Measurements from ENCODE around the gene SUV39H2. TPM values are rescaled to one million over a fixed set of nuclear protein-coding genes. Genes with fewer than 3 reads are reported as not detected.
A peak's percentile ranks its signal among the peaks of the same experiment; 100 is the strongest.
"Not testable (repeated sequence)": the region's sequence is repeated elsewhere in the genome, so short reads cannot be mapped to it uniquely, and the experiment has no call there.

SUV39H2 gene
- total RNA-seq, 1 experiment from 2014 or later: 72.7 TPM

DNA sequence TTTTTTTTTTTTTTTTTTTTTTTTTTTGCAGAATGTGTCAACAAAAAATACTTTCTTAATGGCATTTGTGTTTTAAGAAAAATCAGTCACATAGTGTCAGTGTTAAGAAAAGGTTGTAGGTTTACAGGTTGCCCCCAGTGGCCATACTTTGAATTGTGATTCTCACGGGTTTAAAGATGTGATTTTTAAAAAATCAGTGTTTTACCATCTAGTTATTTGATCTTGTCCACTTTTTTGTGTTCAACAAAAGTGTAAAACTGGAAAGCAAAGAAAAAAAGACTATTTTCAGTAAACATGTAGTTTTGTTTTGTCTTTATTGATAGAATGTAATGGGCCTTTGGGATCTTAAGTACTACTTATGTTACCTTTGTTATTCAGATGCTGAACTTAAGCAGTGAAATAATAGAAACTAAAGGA is 25.7 kb downstream of the SUV39H2 start:
- Histone ChIP-seq H3K4me1 (no peaks in the 10 kb centered on the region), H3K9me3 (replicated peaks) (no peaks in the 10 kb centered on the region), H3K4me3 (no peak overlapping the region), H3K36me3 (peaks cover 92% of the 10 kb centered on the region), H3K27me3 (no peaks in the 10 kb centered on the region), H3K27ac (no peak overlapping the region)
- peak in 1 of 2 experiments; percentile 27 for DNase-seq

DNA sequence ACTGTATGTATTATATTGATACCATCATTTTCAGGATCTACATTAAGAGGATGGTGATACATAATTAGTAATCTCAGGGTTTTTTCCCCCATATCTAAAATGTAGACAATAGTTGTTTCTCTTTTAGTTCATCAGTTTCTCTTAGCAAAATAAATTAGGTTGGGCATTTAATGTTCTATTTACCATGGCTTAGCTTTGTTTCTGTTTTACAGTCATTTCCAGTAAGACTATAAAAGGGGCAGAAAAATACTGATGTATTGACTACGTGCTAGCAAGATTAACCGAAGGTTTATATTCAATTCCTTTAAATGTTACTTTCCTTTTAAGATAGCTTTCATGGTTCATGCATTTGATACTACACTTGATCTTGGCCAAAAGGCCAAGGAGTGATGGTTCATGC is 26.2 kb downstream of the SUV39H2 start:
- Histone ChIP-seq H3K4me1 (no peaks in the 10 kb centered on the region), H3K4me3 (no peak overlapping the region), H3K9me3 (replicated peaks) (no peaks in the 10 kb centered on the region), H3K36me3 (peaks cover 92% of the 10 kb centered on the region), H3K27ac (no peak overlapping the region), H3K27me3 (no peaks in the 10 kb centered on the region)
- no peak for DNase-seq

DNA sequence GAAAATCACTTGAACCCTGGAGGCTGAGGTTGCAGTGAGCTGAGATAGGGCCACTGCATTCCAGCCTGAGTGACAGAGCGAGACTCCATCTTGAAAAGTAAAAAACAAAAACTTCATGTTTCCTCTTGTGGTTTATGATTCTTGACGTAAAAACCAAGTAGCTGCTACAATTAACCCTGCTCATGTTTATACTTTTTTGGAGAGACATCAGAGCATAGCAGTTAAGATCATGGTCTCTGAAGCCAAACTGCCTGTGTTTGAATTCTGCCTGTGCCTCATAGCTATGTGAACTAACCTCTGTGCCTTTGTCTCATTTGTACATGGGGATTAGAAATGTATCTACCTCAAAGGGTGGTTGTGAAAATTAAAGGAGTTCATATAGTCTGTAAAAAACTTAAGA is 27.2 kb downstream of the SUV39H2 start:
- no peak for DNase-seq
- no peaks in the 10 kb centered on the region for H3K27me3 ChIP-seq
- H3K36me3 ChIP-seq: peaks cover 92% of the 10 kb centered on the region
- no peak overlapping the region for H3K4me3 ChIP-seq
- H3K9me3 ChIP-seq (replicated peaks): no peaks in the 10 kb centered on the region
- H3K27ac ChIP-seq: no peak overlapping the region
- no peaks in the 10 kb centered on the region for H3K4me1 ChIP-seq

DNA sequence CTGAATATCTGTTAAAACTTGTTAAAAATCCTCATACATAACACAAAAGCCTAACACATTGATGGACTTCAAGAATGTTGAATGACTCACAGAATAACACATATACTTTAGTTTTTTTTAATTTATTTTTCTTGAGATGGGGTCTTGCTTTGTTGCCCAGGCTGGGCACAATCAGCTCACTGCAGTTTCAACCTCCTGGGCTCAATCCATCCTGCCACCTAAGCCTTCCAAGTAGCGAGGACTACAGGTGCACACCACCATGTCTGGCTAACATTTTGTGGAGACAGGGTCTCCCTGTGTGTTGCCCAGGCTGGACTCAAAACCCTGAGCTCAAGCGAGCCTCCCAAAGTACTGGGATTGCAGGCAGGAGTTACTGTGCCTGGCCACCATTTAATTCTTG is 28.1 kb downstream of the SUV39H2 start:
- peaks cover 94% of the 10 kb centered on the region for H3K36me3 ChIP-seq
- H3K27ac ChIP-seq: no peak overlapping the region
- H3K9me3 ChIP-seq (replicated peaks): no peaks in the 10 kb centered on the region
- no peak for DNase-seq
- H3K4me1 ChIP-seq: no peaks in the 10 kb centered on the region
- no peak overlapping the region for H3K4me3 ChIP-seq
- no peaks in the 10 kb centered on the region for H3K27me3 ChIP-seq

DNA sequence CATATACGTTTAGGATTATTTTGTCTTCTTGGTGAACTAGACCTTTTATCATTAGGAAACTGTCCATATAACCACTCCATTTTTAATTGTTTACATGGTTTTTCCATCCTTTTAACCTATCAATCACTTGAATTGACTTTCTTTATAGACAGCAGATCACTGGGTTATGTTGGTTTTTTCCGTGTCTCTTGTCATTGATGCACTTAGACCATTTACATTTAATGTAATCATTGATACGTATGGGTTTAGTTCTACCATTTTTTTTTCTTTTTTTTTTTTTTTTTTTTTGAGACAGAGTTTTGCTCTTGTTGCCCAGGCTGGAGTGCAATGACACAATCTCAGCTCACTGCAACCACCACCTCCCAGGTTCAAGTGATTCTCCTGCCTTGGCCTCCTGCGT is 28.9 kb downstream of the SUV39H2 start:
- not testable (repeated sequence) for H3K9me3 ChIP-seq (replicated peaks); DNase-seq; H3K4me3 ChIP-seq; H3K27me3 ChIP-seq; H3K27ac ChIP-seq; H3K4me1 ChIP-seq
- peaks cover 94% of the 10 kb centered on the region for H3K36me3 ChIP-seq

DNA sequence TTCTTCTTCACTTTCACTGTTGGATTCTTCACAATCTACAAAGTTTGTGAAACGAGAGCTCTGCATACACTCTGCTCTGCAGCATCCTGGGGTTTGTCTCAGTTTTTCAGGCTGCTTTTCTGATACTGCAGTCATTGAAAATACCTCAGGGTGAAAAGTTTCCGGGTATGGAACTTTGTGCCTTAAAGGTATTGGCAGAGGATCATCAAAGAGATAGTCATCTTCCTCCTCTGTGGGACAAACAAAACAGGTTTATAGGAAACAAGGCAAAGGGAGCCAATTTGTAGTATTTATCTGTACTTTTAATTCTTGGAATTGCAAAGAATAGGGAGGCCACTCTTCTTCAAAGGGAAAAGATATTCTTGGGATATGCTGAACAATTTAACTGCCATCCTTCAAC is 30.4 kb downstream of the SUV39H2 start:
- peaks cover 94% of the 10 kb centered on the region for H3K36me3 ChIP-seq
- H3K27ac ChIP-seq: no peak overlapping the region
- no peaks in the 10 kb centered on the region for H3K4me1 ChIP-seq
- H3K9me3 ChIP-seq (replicated peaks): no peaks in the 10 kb centered on the region
- H3K4me3 ChIP-seq: no peak overlapping the region
- no peak for DNase-seq
- H3K27me3 ChIP-seq: no peaks in the 10 kb centered on the region

DNA sequence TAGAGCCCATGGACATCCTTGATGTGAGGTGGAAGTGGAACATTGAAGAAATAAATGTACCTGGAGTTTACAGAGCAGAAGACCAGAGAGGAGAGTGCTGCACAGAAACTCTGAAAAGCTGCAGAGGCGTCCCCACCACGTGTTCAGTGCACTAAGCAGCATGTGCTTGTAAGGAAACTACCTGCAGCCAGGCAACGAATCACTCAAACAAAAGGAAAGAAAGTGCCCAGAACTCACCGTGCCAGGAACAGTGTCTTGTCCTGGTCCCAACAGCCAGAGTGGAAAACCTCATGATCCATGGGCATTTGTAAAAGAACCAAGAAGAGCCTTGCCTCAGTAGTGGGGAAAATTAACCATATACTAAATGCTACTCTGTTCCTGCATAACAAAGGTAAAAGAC is 32.3 kb downstream of the SUV39H2 start:
- Histone ChIP-seq H3K36me3 (peaks cover 83% of the 10 kb centered on the region), H3K27ac (no peak overlapping the region)

DNA sequence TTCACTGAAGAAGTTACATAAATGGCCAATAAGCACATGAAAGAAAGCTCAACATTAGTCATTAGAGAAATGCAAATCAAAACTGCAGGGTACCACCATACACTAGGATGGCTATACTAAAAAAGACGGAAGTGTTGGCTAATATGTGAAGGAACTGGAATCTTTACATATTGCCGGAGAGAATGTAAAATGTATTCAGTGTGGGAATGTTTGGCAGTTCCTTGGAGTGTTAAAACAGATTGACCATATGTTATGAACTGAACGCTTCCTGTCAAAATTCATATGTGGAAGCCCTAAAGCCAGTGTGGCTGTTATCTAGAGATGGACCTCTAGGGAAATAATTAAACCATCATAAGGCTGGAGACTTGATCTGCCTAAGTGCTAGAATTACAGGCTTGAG is 33.1 kb downstream of the SUV39H2 start:
- H3K4me3 ChIP-seq: no peak overlapping the region
- peaks cover 83% of the 10 kb centered on the region for H3K36me3 ChIP-seq
- H3K4me1 ChIP-seq: no peaks in the 10 kb centered on the region
- no peak overlapping the region for H3K27ac ChIP-seq
- no peaks in the 10 kb centered on the region for H3K27me3 ChIP-seq
- no peak for DNase-seq
- no peaks in the 10 kb centered on the region for H3K9me3 ChIP-seq (replicated peaks)

More for the DNA sequence above, 32.3 kb downstream of the SUV39H2 start:
- Histone ChIP-seq H3K9me3 (replicated peaks) (no peaks in the 10 kb centered on the region), H3K4me1 (no peaks in the 10 kb centered on the region), H3K27me3 (no peaks in the 10 kb centered on the region), H3K4me3 (no peak overlapping the region)
- no peak for DNase-seq

DNA sequence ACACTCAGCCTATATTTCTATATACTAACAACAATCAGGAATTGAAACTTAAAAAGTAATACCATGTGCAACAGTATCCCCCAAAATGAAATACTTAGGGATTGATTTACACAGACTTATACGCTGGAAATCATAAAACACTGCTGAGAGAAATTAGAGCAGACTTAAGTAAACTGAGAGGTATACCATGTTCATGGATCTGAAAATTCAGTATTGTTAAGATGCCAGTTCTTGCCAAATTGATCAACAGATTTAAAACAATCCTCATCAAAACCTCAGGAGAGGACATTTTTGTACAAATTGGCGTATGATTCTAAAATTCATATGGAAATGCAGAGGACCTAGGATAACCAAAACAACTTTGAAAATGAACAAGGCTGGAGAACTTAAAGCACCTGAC is 37.9 kb downstream of the SUV39H2 start:
- Histone ChIP-seq H3K27me3 (no peaks in the 10 kb centered on the region), H3K9me3 (replicated peaks) (0 out of 2 replicates have a peak, but pooled peaks cover 6% of the 10 kb centered on the region), H3K4me1 (no peaks in the 10 kb centered on the region), H3K36me3 (peaks cover 76% of the 10 kb centered on the region), H3K27ac (no peak overlapping the region), H3K4me3 (no peak overlapping the region)
- no peak for DNase-seq

DNA sequence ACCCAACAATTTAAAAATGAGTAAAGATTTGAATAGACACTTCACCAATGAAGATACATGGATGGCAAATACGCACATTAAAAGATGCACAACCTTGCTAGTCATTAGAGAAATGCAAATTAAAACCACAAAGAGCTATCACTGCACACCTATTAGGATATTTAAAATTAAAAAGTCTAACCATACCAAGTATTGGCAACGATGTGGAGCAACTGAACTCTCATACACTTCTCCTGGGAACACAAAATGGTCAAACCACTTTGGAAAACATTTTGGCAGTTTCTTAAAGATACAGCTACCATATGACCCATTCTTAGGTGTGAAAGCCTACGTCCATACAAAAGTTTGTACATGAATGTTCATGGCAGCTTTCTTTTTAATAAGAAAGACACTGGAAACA is 39.2 kb downstream of the SUV39H2 start:
- Histone ChIP-seq H3K4me1 (no peaks in the 10 kb centered on the region), H3K4me3 (no peak overlapping the region), H3K9me3 (replicated peaks) (0 out of 2 replicates have a peak, but pooled peaks cover 6% of the 10 kb centered on the region), H3K27ac (no peak overlapping the region), H3K27me3 (no peaks in the 10 kb centered on the region), H3K36me3 (peaks cover 69% of the 10 kb centered on the region)
- DNase-seq: no peak

DNA sequence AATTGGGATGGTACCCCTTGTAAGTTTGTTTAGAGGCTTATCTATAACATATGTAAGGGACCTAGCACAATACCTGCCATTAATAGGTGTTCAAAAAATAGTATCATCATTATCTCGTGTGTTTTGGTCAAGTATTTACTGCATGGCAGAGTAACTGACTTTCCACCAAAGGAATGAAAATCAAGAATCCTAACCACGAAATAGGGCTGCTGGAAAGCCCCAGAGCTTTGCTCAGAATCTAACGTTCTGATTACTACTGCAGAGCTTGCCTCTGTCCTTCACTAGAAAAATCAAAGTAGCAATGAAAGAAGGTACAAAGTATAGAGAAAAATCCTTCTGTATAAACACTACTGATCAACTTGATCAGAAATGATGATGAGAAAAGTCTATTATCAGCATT is 40.3 kb downstream of the SUV39H2 start:
- 0 out of 2 replicates have a peak, but pooled peaks cover 6% of the 10 kb centered on the region for H3K9me3 ChIP-seq (replicated peaks)
- no peak overlapping the region for H3K4me3 ChIP-seq
- no peak overlapping the region for H3K27ac ChIP-seq
- H3K36me3 ChIP-seq: peaks cover 60% of the 10 kb centered on the region
- no peak for DNase-seq
- H3K4me1 ChIP-seq: no peaks in the 10 kb centered on the region
- H3K27me3 ChIP-seq: no peaks in the 10 kb centered on the region

DNA sequence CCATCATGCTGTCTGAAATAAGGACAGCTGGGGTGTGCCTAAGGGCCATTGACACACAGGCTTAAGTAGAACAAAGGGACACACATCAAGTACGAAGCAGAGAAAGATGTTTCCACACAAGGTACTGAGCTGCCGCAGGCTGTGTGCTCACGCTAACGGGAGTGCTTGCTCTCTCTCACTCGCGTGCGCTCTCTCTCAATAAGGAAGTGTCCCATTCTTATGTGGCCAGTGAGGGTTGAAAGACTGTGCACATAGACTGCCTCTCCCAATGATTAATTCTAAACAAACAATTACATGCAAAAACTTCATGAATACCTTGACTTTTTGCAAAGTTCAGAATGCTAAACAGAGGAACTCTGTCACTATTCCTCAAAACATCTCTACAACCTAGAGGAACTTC is 45.3 kb downstream of the SUV39H2 start:
- Histone ChIP-seq H3K36me3 (peaks cover 51% of the 10 kb centered on the region), H3K27me3 (no peaks in the 10 kb centered on the region), H3K9me3 (replicated peaks) (no peaks in the 10 kb centered on the region), H3K4me1 (no peaks in the 10 kb centered on the region), H3K4me3 (no peak overlapping the region), H3K27ac (no peak overlapping the region)
- no peak for DNase-seq

DNA sequence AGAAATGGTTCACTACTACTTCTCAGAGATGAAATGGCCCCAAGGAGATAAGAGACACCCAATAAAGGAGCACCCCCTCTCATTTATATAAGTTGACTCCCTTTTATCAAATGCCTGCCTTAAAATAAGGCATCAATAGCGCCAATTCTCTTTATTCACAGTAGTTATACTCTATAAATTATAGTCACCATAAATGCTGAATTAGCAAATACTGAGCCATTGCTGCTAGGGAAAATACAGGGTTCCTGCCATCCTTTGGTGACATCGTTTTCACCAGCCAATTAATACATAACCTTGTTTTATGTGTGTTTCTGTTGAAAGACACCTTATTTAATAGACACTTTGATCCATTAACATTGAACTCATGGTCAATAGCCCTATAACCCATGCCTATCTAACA is 46.6 kb downstream of the SUV39H2 start:
- DNase-seq: no peak
- no peak overlapping the region for H3K4me3 ChIP-seq

DNA sequence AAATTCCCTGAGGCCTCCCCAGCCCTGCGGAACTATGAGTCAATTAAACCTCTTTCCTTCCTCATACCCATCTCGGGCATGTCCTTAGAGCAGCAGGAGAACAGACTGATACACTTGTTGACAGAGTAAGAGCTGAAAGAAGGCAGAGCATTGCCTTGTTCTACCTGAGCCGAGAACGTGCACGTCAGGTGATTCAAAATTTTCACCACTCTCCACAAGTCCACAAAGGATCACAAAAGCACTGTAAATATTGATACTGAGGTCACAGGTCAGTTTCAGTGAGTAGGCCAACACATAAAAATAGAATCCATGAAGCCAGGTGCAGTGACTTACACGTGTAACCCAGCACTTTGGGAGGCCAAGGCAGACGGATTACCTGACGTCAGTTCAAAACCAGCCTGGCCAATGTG is 47.4 kb downstream of the SUV39H2 start:
- no peaks in the 10 kb centered on the region for H3K4me1 ChIP-seq
- peaks cover 43% of the 10 kb centered on the region for H3K36me3 ChIP-seq

More for the DNA sequence above, 46.6 kb downstream of the SUV39H2 start:
- Histone ChIP-seq H3K27me3 (no peaks in the 10 kb centered on the region), H3K4me1 (no peaks in the 10 kb centered on the region), H3K9me3 (replicated peaks) (no peaks in the 10 kb centered on the region), H3K27ac (no peak overlapping the region), H3K36me3 (peaks cover 46% of the 10 kb centered on the region)

DNA sequence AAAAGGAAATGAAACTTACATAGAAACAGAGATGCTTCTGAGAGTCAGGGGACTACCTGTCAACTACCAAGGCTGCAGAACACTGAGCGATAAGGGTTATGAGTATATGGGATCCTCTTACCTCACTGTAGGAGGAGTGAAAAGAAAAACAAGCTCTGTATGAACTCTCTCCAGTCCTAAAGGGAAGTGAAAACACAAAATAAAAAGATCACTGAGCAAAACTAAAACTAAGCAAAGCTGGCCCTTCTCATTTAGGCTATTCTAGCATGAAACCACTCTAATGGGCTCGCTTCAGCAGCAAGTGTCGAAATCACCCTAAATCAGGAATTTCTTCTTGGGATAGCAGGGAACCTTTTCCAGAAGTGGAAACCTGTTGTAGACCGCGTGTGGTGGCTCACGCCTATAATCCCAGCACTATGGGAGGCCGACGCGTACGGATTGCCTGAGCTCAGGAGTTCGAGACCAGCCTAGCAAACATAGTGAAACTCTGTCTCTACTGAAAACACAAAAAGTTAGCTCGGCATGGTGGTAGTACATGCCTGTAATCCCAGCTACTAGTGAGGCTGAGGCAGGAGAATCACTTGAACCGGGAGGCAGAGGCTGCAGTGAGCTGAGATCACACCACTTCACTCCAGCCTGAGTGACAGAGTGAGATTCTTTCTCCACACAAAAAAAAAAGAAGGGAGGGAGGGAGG is 48.2 kb downstream of the SUV39H2 start:
- H3K4me1 ChIP-seq: no peaks in the 10 kb centered on the region
- DNase-seq: no peak
- peaks cover 38% of the 10 kb centered on the region for H3K36me3 ChIP-seq
- no peak overlapping the region for H3K4me3 ChIP-seq
- no peaks in the 10 kb centered on the region for H3K27me3 ChIP-seq
- no peak overlapping the region for H3K27ac ChIP-seq
- no peaks in the 10 kb centered on the region for H3K9me3 ChIP-seq (replicated peaks)

More for the DNA sequence above, 47.4 kb downstream of the SUV39H2 start:
- Histone ChIP-seq H3K4me3 (no peak overlapping the region), H3K27me3 (no peaks in the 10 kb centered on the region), H3K27ac (no peak overlapping the region), H3K9me3 (replicated peaks) (no peaks in the 10 kb centered on the region)
- DNase-seq: no peak

DNA sequence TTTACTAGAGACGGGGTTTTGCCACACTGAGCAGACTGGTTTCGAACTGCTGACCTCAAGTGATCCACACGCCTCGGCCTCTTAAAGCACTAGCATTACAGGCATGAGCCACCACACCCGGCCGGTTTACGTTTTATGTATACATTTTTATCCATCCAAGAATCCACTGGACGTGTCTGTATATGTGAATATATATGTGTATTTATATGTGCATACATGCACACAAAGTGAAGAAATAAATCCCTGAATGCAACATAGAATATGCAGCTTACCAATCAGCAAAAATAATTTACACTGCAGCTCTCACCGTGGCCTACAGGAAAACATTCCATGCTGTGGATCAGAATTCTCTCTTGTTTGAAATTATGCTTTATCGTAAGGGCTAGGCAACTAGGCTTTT is 51.9 kb downstream of the SUV39H2 start:
- peaks cover 23% of the 10 kb centered on the region for H3K36me3 ChIP-seq
- H3K27ac ChIP-seq: no peak overlapping the region
- no peaks in the 10 kb centered on the region for H3K9me3 ChIP-seq (replicated peaks)
- H3K4me1 ChIP-seq: no peaks in the 10 kb centered on the region
- no peak for DNase-seq
- H3K4me3 ChIP-seq: no peak overlapping the region
- H3K27me3 ChIP-seq: no peaks in the 10 kb centered on the region
